Measurements from ENCODE around the gene FADS2.

- TF ChIP-seq CTCF (IDR thresholded peaks at IDR 0.05; ENCODE audit: low read depth, low read length) (no peak), POLR2A (IDR thresholded peaks at IDR 0.05; ENCODE audit: extremely low read depth, insufficient read length) (no peak), MYC (IDR thresholded peaks at IDR 0.05; ENCODE audit: low read depth, low read length) (no peak), MAX (IDR thresholded peaks at IDR 0.05; ENCODE audit: low read depth, low read length) (no peak)
These were observed 32.6 kb upstream of the FADS2 start for GRCh38 chr11:61795459-61795858.

All from NB4 (cell line).